NB4 (cell line): ENCODE measurements around the gene LCMT1.
"Not testable (repeated sequence)": the region's sequence is repeated elsewhere in the genome, so short reads cannot be mapped to it uniquely, and the experiment has no call there.

Source experiments
- MAX ChIP-seq: IDR thresholded peaks from 2 replicates; pipeline ENCODE4 v1.6.1; 2011; ENCODE audit warnings: low read depth, low read length
- POLR2A ChIP-seq: IDR thresholded peaks from 2 replicates; pipeline ENCODE4 v1.6.1; 2011; ENCODE audit warnings: mild to moderate bottlenecking; ENCODE audit not compliant: insufficient read length; ENCODE audit errors: extremely low read depth
- TF ChIP-seq, protein P1 (sequence below): IDR thresholded peaks from one replicate; pipeline ENCODE4 v1.5.1; 2012; ENCODE audit warnings: low read depth, low read length

DNA sequence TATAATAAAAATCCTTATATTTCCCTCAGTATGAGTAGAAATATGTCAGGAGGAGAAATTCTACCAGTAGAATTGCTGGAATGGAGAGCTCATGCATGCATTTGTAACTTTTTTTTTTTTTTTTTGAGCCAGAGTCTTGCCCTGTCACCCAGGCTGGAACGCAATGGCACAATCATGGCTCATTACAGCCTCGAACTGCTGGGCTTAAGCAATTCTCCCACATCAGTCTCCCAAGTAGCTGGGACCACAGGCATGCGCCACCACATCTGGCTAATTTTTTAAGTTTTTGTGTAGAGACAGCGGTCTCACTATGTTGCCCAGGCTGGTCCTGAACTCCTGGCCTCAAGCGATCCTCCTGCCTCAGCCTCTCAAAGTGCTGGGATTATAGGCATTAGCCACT lies 21.2 kb downstream of the LCMT1 start:
- TF ChIP-seq, protein P1, sequence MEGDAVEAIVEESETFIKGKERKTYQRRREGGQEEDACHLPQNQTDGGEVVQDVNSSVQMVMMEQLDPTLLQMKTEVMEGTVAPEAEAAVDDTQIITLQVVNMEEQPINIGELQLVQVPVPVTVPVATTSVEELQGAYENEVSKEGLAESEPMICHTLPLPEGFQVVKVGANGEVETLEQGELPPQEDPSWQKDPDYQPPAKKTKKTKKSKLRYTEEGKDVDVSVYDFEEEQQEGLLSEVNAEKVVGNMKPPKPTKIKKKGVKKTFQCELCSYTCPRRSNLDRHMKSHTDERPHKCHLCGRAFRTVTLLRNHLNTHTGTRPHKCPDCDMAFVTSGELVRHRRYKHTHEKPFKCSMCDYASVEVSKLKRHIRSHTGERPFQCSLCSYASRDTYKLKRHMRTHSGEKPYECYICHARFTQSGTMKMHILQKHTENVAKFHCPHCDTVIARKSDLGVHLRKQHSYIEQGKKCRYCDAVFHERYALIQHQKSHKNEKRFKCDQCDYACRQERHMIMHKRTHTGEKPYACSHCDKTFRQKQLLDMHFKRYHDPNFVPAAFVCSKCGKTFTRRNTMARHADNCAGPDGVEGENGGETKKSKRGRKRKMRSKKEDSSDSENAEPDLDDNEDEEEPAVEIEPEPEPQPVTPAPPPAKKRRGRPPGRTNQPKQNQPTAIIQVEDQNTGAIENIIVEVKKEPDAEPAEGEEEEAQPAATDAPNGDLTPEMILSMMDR, result not testable (repeated sequence)
- not testable (repeated sequence) for TF ChIP-seq POLR2A, MAX
